ENCODE results near the gene STPG4.

GRCh38 chr2:47088371-47089082 lies 66.6 kb downstream of the STPG4 start:
- TF ChIP-seq POLR2A (IDR thresholded peaks at IDR 0.05) (no peak), CTCF (IDR thresholded peaks at IDR 0.05) (no peak)

All from lower leg skin (tissue), 3 donors.